H4 (cell line): ENCODE data around the gene E2F4. TPM values are rescaled to one million over a fixed set of nuclear protein-coding genes. Genes with fewer than 3 reads are reported as not detected.

ENCODE experiments used
- DNase-seq: peaks from one replicate; pipeline ENCODE4 v3.0.0-alpha.2; 2015; ENCODE audit warnings: low spot score
- total RNA-seq: library from RNA; depleted of rRNA; stranded (reverse); fragments of >200 nt; shearing (Covaris generic); gene quantifications from 2 replicates; pipeline ENCODE4 v1.2.3, GENCODE V29; 2014

Gene E2F4
- total RNA-seq, 1 experiment from 2014 or later = 80.7 TPM

GRCh38 chr16:67190448-67191399 lies 1.2 kb upstream of the E2F4 start:
- no peak for DNase-seq

- DNase-seq = no peak
These were observed 452 bp upstream of the E2F4 start for GRCh38 chr16:67191411-67191994.

GRCh38 chr16:67192781-67193361 lies 916 bp downstream of the E2F4 start:
- no peak for DNase-seq

GRCh38 chr16:67193536-67193935 lies 1.6 kb downstream of the E2F4 start:
- DNase-seq = no peak

- no peak for DNase-seq
These were observed 2.3 kb downstream of the E2F4 start for GRCh38 chr16:67194260-67194659.

- DNase-seq = no peak
These were observed 3.7 kb downstream of the E2F4 start for GRCh38 chr16:67195676-67196075.

GRCh38 chr16:67196881-67197280 lies 4.9 kb downstream of the E2F4 start:
- DNase-seq = no peak

GRCh38 chr16:67197704-67198103 lies 5.7 kb downstream of the E2F4 start:
- no peak for DNase-seq

GRCh38 chr16:67198238-67198734 lies 6.3 kb downstream of the E2F4 start:
- no peak for DNase-seq

GRCh38 chr16:67199011-67199807 lies 7.3 kb downstream of the E2F4 start, which contains the start of gene ELMO3:
ELMO3 (plus strand) TSS chr16:67199131; CDS start chr16:67199327, 196 bp downstream.
- DNase-seq = no peak

GRCh38 chr16:67199808-67200198 lies 7.8 kb downstream of the E2F4 start:
- DNase-seq = no peak

GRCh38 chr16:67200491-67200890 lies 8.5 kb downstream of the E2F4 start:
- no peak for DNase-seq

GRCh38 chr16:67201411-67202345 lies 9.7 kb downstream of the E2F4 start:
- no peak for DNase-seq

- no peak for DNase-seq
These were observed 10.5 kb downstream of the E2F4 start for GRCh38 chr16:67202426-67202825.

- DNase-seq = no peak
These were observed 11.1 kb downstream of the E2F4 start for GRCh38 chr16:67202956-67203493.

GRCh38 chr16:67204076-67204475 lies 12.1 kb downstream of the E2F4 start:
- no peak for DNase-seq

- DNase-seq = no peak
These were observed 14.3 kb downstream of the E2F4 start for GRCh38 chr16:67206129-67206837.

- no peak for DNase-seq
These were observed 14.9 kb downstream of the E2F4 start for GRCh38 chr16:67206838-67207248.

- DNase-seq = peak; percentile 43
These were observed 15.5 kb downstream of the E2F4 start for GRCh38 chr16:67207249-67208091.
